Measurements from ENCODE around the gene TIMM10.

Gene TIMM10

DNA sequence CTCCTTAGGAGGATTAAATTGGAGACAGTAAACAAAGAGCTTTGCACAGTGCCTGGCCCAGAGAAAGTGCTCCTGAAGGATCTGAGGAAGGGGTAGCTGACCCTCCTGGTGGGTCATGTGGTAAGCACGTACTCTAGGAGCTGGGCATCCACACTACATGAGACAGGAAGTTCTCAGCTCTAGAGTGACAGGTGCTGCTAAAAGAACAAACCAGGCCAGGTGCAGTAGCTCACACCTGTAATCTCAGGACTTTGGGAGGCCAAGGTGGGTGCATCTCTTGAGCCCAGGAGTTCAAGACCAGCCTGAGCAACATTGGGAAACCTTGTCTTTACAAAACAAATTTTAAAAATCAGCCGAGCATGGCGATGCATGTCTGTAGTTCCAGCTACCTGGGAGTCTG lies 28.2 kb downstream of the TIMM10 start:
- TF ChIP-seq POLR2AphosphoS5 (IDR thresholded peaks at IDR 0.05; ENCODE audit: low read depth): no peak
- no peak for TF ChIP-seq CTCF (IDR thresholded peaks at IDR 0.05; ENCODE audit: insufficient read depth, low read length)
- TF ChIP-seq, protein P1, sequence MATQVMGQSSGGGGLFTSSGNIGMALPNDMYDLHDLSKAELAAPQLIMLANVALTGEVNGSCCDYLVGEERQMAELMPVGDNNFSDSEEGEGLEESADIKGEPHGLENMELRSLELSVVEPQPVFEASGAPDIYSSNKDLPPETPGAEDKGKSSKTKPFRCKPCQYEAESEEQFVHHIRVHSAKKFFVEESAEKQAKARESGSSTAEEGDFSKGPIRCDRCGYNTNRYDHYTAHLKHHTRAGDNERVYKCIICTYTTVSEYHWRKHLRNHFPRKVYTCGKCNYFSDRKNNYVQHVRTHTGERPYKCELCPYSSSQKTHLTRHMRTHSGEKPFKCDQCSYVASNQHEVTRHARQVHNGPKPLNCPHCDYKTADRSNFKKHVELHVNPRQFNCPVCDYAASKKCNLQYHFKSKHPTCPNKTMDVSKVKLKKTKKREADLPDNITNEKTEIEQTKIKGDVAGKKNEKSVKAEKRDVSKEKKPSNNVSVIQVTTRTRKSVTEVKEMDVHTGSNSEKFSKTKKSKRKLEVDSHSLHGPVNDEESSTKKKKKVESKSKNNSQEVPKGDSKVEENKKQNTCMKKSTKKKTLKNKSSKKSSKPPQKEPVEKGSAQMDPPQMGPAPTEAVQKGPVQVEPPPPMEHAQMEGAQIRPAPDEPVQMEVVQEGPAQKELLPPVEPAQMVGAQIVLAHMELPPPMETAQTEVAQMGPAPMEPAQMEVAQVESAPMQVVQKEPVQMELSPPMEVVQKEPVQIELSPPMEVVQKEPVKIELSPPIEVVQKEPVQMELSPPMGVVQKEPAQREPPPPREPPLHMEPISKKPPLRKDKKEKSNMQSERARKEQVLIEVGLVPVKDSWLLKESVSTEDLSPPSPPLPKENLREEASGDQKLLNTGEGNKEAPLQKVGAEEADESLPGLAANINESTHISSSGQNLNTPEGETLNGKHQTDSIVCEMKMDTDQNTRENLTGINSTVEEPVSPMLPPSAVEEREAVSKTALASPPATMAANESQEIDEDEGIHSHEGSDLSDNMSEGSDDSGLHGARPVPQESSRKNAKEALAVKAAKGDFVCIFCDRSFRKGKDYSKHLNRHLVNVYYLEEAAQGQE (IDR thresholded peaks at IDR 0.05; ENCODE audit: insufficient replicate concordance, low read depth): no peak
- TF ChIP-seq SPI1 (IDR thresholded peaks at IDR 0.05; ENCODE audit: borderline replicate concordance, low read depth): no peak
- no peak for TF ChIP-seq GABPA (IDR thresholded peaks at IDR 0.05; ENCODE audit: low read depth)
- H3K27ac ChIP-seq (replicated peaks): no peak overlapping the region
- no peak overlapping the region for H3K4me3 ChIP-seq (replicated peaks; ENCODE audit: insufficient read depth, low read length)
- H3K27me3 ChIP-seq (ENCODE audit: insufficient read depth, poor library complexity, severe bottlenecking): no peaks in the 10 kb centered on the region
- DNase-seq (ENCODE audit: low read depth in 1 of 2, low spot score in 1 of 2): no peak

- no peaks in the 10 kb centered on the region for H3K27me3 ChIP-seq (ENCODE audit: insufficient read depth, poor library complexity, severe bottlenecking)
- no peak overlapping the region for H3K27ac ChIP-seq (replicated peaks)
- no peak for DNase-seq (ENCODE audit: low read depth in 1 of 2, low spot score in 1 of 2)
- TF ChIP-seq CTCF (IDR thresholded peaks at IDR 0.05; ENCODE audit: insufficient read depth, low read length): no peak
- TF ChIP-seq GABPA (IDR thresholded peaks at IDR 0.05; ENCODE audit: low read depth): no peak
- TF ChIP-seq, protein P1 (IDR thresholded peaks at IDR 0.05; ENCODE audit: insufficient replicate concordance, low read depth): no peak
- TF ChIP-seq POLR2AphosphoS5 (IDR thresholded peaks at IDR 0.05; ENCODE audit: low read depth): no peak
- no peak for TF ChIP-seq SPI1 (IDR thresholded peaks at IDR 0.05; ENCODE audit: borderline replicate concordance, low read depth)
- no peak overlapping the region for H3K4me3 ChIP-seq (replicated peaks; ENCODE audit: insufficient read depth, low read length)
Observed at GRCh38 chr11:57501953-57502352, 28.6 kb downstream of the TIMM10 start.

GRCh38 chr11:57500926-57501325 lies 29.6 kb downstream of the TIMM10 start:
- H3K27ac ChIP-seq (replicated peaks): no peak overlapping the region
- no peak for DNase-seq (ENCODE audit: low read depth in 1 of 2, low spot score in 1 of 2)
- H3K4me3 ChIP-seq (replicated peaks; ENCODE audit: insufficient read depth, low read length): no peak overlapping the region
- TF ChIP-seq POLR2AphosphoS5 (IDR thresholded peaks at IDR 0.05; ENCODE audit: low read depth) (no peak), SPI1 (IDR thresholded peaks at IDR 0.05; ENCODE audit: borderline replicate concordance, low read depth) (no peak), CTCF (IDR thresholded peaks at IDR 0.05; ENCODE audit: insufficient read depth, low read length) (no peak), GABPA (IDR thresholded peaks at IDR 0.05; ENCODE audit: low read depth) (no peak)
- TF ChIP-seq, protein P1 (IDR thresholded peaks at IDR 0.05; ENCODE audit: insufficient replicate concordance, low read depth): no peak
- H3K27me3 ChIP-seq (ENCODE audit: insufficient read depth, poor library complexity, severe bottlenecking): no peaks in the 10 kb centered on the region

Measured in HL-60 (cell line).